ENCODE measurements around the gene CXCR6. TPM values are rescaled to one million over a fixed set of nuclear protein-coding genes. Genes with fewer than 3 reads are reported as not detected.

The CXCR6 gene
- total and polyA plus RNA-seq, 8 donors = 0.08 to 0.89 (median 0.35) TPM; not detected in 1

DNA sequence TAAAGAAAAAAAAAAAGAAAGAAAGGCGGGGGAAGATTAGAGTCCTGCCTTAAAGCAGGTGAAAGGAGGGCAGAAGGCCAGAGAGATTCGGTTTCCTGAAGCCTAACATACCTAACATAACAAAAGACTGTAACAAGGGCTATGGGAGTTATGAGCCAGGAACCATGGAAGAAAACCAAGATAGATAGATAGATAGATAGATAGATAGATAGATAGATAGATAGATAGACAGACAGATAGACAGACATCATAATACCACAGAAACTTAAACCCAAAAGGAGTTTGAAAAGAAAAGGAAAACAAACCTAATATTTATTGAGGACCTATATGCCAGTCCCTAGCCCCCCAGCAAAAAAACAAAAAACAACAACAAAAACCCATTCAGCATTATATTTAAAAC lies 54.7 kb downstream of the CXCR6 start:
- peaks cover 6 to 20% (median 12%) of the 10 kb centered on the region in 3 donors for H3K4me1 ChIP-seq
- WGBS, 2 donors = 71 to 91% methylated on average over 2 of the region's 2 CpGs
- intact Hi-C loops (cut with DNase I) = no loop called here
- TF ChIP-seq, protein P1, sequence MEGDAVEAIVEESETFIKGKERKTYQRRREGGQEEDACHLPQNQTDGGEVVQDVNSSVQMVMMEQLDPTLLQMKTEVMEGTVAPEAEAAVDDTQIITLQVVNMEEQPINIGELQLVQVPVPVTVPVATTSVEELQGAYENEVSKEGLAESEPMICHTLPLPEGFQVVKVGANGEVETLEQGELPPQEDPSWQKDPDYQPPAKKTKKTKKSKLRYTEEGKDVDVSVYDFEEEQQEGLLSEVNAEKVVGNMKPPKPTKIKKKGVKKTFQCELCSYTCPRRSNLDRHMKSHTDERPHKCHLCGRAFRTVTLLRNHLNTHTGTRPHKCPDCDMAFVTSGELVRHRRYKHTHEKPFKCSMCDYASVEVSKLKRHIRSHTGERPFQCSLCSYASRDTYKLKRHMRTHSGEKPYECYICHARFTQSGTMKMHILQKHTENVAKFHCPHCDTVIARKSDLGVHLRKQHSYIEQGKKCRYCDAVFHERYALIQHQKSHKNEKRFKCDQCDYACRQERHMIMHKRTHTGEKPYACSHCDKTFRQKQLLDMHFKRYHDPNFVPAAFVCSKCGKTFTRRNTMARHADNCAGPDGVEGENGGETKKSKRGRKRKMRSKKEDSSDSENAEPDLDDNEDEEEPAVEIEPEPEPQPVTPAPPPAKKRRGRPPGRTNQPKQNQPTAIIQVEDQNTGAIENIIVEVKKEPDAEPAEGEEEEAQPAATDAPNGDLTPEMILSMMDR (IDR thresholded peaks at IDR 0.05) = no peak
- no peaks in the 10 kb centered on the region for H3K36me3 ChIP-seq
- no peak overlapping the region for H3K4me3 ChIP-seq
- H3K27ac ChIP-seq = no peak overlapping the region
- no peak for FAIRE-seq
- DNase-seq = no peak
- H3K9me3 ChIP-seq = no peaks in the 10 kb centered on the region
- no peaks in the 10 kb centered on the region for H3K27me3 ChIP-seq
- ATAC-seq = no peak

Other genes starting within 250 kb of the CXCR6 start
- gene SLC6A20, start 146.9 kb upstream of the CXCR6 start, total RNA-seq = 10 to 100 TPM in 1 of 6 donors, 1 to 10 TPM in 5; 3.1 to 11.3 (median 5.7) TPM
- 1 to 10 TPM; 3.2 to 7.7 TPM for gene SLC6A20, start 146.9 kb upstream of the CXCR6 start, polyA plus RNA-seq
- gene LZTFL1, start 101.3 kb upstream of the CXCR6 start, total RNA-seq = 10 to 100 TPM in 4 of 6 donors, 1 to 10 TPM in 2; 8.0 to 14.1 (median 10.5) TPM
- gene LZTFL1, start 101.3 kb upstream of the CXCR6 start, polyA plus RNA-seq = 1 to 10 TPM; 3.5 to 8.1 TPM
- gene CCR9, start 56.9 kb upstream of the CXCR6 start, total RNA-seq = under 1 TPM in 1 of 6 donors, not detected in 5; 0.12 TPM
- gene CCR9, start 56.9 kb upstream of the CXCR6 start, polyA plus RNA-seq = not detected
- gene FYCO1, start 52.4 kb downstream of the CXCR6 start, total RNA-seq = 10 to 100 TPM; 13.0 to 25.1 (median 17.2) TPM
- 10 to 100 TPM in 1 of 2 donors, 1 to 10 TPM in 1; 9.3 to 10.3 TPM for gene FYCO1, start 52.4 kb downstream of the CXCR6 start, polyA plus RNA-seq
- gene XCR1, start 84.0 kb downstream of the CXCR6 start, total RNA-seq = under 1 TPM in 4 of 6 donors, not detected in 2; 0.04 to 0.31 (median 0.20) TPM
- not detected for gene XCR1, start 84.0 kb downstream of the CXCR6 start, polyA plus RNA-seq

Measured in pancreas (tissue), 10 donors.